Measurements from ENCODE around the gene AMER2.
A peak's percentile ranks its signal among the peaks of the same experiment; 100 is the strongest.

The AMER2 gene

GRCh38 chr13:25151626-25152195 lies 20.4 kb downstream of the AMER2 start:
- DNase-seq (ENCODE audit: low spot score): no peak

GRCh38 chr13:25149711-25150110 lies 22.4 kb downstream of the AMER2 start:
- no peak for DNase-seq (ENCODE audit: low spot score)

GRCh38 chr13:25148402-25148771 lies 23.7 kb downstream of the AMER2 start:
- no peak for DNase-seq (ENCODE audit: low spot score)

GRCh38 chr13:25147638-25148401 lies 24.3 kb downstream of the AMER2 start:
- DNase-seq (ENCODE audit: low spot score): no peak

GRCh38 chr13:25143706-25144105 lies 28.4 kb downstream of the AMER2 start:
- no peak for DNase-seq (ENCODE audit: low spot score)

GRCh38 chr13:25141042-25141441 lies 31.0 kb downstream of the AMER2 start:
- no peak for DNase-seq (ENCODE audit: low spot score)

GRCh38 chr13:25137788-25138115 lies 34.3 kb downstream of the AMER2 start:
- no peak for DNase-seq (ENCODE audit: low spot score)

- DNase-seq (ENCODE audit: low spot score): no peak
Observed at GRCh38 chr13:25136880-25137787, 35.0 kb downstream of the AMER2 start.

GRCh38 chr13:25135896-25136295 lies 36.2 kb downstream of the AMER2 start:
- DNase-seq (ENCODE audit: low spot score): no peak

GRCh38 chr13:25132751-25133390 lies 39.2 kb downstream of the AMER2 start:
- DNase-seq (ENCODE audit: low spot score): no peak

GRCh38 chr13:25131881-25132420 lies 40.1 kb downstream of the AMER2 start:
- DNase-seq (ENCODE audit: low spot score): no peak

GRCh38 chr13:25130944-25131343 lies 41.1 kb downstream of the AMER2 start:
- DNase-seq (ENCODE audit: low spot score): no peak

- no peak for DNase-seq (ENCODE audit: low spot score)
Observed at GRCh38 chr13:25118378-25118905, 53.6 kb downstream of the AMER2 start.

- DNase-seq (ENCODE audit: low spot score): no peak
Observed at GRCh38 chr13:25117312-25117711, 54.8 kb downstream of the AMER2 start.

- no peak for DNase-seq (ENCODE audit: low spot score)
Observed at GRCh38 chr13:25116044-25116443, 56.0 kb downstream of the AMER2 start.

GRCh38 chr13:25114220-25114619 lies 57.9 kb downstream of the AMER2 start:
- DNase-seq (ENCODE audit: low spot score): peak; percentile 50

- DNase-seq (ENCODE audit: low spot score): no peak
Observed at GRCh38 chr13:25112695-25113255, 59.3 kb downstream of the AMER2 start.

Measured in CD4-positive, alpha-beta T cell treated with Interleukin-15 for 4 hours (primary cell).